GM10266 (cell line): ENCODE data around the gene KLF1.
A peak's percentile ranks its signal among the peaks of the same experiment; 100 is the strongest.
"Not testable (repeated sequence)": the region's sequence is repeated elsewhere in the genome, so short reads cannot be mapped to it uniquely, and the experiment has no call there.

Source experiments
- DNase-seq: peaks from one replicate; pipeline ENCODE4 v3.0.0; 2012; ENCODE audit errors: extremely low spot score
- TF ChIP-seq, protein P1 (sequence below): IDR thresholded peaks from 2 replicates; pipeline ENCODE4 v1.5.1; 2012; ENCODE audit warnings: mild to moderate bottlenecking, low read depth; ENCODE audit not compliant: control insufficient read depth, insufficient read depth; ENCODE audit errors: missing control alignments

The KLF1 gene

DNA sequence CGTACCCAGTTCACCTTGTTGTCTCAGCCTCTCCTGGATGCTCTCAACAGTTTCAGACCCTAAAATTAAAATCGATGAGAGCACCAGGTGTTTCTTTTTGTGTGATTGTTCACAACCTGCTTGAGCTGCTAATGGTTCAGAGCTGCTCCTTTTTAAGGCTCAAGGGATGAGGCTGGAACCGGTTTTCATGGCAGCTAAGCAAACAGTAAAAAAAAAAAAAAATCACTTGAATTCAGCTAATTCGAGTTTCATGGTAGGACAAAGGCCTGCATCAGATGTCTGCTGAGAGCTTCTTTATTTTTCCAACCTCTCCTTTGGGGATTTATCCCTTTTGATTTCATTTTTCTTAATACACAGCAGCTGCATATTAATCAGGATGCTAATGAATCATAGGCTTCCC, 25.6 kb upstream of the KLF1 start:
- TF ChIP-seq, protein P1, sequence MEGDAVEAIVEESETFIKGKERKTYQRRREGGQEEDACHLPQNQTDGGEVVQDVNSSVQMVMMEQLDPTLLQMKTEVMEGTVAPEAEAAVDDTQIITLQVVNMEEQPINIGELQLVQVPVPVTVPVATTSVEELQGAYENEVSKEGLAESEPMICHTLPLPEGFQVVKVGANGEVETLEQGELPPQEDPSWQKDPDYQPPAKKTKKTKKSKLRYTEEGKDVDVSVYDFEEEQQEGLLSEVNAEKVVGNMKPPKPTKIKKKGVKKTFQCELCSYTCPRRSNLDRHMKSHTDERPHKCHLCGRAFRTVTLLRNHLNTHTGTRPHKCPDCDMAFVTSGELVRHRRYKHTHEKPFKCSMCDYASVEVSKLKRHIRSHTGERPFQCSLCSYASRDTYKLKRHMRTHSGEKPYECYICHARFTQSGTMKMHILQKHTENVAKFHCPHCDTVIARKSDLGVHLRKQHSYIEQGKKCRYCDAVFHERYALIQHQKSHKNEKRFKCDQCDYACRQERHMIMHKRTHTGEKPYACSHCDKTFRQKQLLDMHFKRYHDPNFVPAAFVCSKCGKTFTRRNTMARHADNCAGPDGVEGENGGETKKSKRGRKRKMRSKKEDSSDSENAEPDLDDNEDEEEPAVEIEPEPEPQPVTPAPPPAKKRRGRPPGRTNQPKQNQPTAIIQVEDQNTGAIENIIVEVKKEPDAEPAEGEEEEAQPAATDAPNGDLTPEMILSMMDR = no peak

DNA sequence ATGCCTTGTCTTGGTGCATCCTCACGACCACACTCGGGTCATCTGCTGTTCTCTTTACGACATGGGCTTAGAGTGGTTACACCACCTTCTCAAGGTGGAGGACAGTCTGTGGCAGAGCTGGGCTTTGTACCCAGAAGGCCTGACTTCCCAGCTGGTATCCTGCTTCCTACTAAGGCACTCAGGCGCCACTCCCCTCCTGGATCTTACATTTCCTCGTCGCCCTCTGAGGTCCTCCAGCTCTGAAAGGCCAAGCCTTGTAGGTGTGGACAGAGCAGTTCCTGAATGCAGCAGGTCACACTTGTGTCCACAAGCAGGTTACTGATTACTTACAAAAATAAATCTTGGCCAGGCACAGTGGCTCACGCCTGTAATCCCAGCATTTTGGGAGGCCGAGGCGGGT, 20.2 kb upstream of the KLF1 start:
- no peak for DNase-seq
- TF ChIP-seq, protein P1 = no peak

More for the DNA sequence above, 25.6 kb upstream of the KLF1 start:
- DNase-seq = no peak

DNA sequence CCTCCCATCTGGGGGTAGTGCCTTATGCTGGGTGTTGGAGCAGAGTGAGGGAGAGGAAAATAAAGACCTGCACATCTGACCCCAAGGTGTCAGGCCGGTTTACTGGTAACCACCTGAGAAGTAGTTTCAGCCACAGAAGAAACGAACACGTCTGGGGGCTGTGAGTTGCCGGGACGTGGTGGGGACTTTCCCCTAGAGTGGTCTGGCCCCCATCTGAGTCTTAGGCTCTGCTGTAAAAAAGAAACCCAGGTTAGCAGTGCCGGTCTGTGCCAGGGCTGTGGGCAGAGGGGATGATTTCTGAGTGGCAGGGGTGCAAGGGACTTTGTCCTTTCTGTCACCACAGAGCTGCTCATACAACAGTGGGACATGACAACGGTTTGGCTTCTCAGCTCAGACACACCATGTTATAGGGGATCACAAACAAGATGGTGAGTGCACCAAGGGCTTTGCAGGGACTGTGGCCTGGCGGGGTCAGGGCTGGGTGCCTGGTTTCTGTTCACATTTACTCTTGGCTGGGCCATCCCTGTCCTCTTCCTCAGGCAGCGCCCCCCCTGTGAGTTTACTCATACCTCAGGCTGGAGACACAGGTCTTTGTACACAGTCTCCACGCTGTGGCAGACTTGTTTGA, 13.0 kb upstream of the KLF1 start:
- DNase-seq = peak; percentile 68
- TF ChIP-seq, protein P1 = no peak

DNA sequence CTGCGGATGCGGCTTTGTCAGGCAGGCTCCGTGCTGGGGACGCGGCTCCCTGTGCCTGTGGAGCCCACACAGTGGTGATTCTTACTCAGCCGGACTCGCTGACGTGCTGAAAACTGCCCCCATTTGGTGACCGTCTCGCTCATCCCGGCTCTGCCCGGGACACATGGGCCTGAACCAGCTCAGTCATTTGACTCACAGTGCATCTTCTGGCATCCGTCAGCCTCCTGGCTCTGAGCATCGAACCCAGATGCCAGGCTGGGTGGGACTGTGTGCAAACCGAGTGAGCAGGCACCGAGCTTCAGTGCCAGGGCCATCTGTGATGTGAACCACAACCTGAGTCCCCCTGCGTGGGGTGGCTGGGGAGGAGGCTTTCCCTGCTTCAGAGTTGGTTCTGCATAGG, 9.5 kb upstream of the KLF1 start:
- no peak for DNase-seq

DNA sequence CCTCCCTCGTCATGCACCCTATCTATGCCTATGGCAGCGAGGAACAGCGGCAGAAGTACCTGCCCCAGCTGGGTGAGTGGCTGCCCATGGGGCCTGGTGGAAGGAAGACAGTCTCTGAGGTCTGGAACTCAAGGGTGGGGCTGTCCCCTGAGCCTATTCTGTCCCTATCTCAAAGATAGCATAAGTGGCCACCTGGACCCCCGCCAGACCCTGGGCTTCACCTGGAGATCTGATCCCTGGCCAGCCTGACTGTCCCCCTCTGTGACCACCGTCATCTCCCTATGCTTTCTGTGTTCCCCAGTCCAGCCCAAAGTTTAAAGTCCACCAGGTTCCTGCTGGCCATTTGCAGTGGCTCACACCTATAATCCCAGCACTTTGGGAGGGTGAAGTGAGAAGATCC, 6.6 kb upstream of the KLF1 start:
- TF ChIP-seq, protein P1 = no peak
- DNase-seq = no peak

More for the DNA sequence above, 9.5 kb upstream of the KLF1 start:
- TF ChIP-seq, protein P1 = no peak

DNA sequence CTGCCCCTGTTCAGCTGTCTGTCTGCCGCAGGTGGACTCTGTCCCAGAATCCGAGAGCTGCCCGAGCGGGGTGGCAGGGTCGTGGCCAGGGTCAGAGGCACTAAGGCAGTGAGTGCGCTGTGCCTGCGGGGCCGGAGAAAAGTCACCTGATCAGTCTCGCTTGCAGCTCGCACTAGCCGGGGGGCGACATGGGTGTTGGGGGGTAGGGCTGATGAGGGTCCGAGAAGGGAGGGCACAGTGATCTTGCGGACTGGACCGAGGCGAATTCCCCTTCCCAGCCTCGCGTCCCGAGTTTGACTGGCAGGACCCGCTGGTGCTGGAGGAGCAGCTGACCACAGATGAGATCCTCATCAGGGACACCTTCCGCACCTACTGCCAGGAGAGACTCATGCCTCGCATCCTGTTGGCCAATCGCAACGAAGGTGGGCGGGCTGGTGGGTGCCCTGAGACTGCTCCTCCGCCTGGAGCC, 4.6 kb upstream of the KLF1 start:
- TF ChIP-seq, protein P1 = no peak
- DNase-seq = no peak

DNA sequence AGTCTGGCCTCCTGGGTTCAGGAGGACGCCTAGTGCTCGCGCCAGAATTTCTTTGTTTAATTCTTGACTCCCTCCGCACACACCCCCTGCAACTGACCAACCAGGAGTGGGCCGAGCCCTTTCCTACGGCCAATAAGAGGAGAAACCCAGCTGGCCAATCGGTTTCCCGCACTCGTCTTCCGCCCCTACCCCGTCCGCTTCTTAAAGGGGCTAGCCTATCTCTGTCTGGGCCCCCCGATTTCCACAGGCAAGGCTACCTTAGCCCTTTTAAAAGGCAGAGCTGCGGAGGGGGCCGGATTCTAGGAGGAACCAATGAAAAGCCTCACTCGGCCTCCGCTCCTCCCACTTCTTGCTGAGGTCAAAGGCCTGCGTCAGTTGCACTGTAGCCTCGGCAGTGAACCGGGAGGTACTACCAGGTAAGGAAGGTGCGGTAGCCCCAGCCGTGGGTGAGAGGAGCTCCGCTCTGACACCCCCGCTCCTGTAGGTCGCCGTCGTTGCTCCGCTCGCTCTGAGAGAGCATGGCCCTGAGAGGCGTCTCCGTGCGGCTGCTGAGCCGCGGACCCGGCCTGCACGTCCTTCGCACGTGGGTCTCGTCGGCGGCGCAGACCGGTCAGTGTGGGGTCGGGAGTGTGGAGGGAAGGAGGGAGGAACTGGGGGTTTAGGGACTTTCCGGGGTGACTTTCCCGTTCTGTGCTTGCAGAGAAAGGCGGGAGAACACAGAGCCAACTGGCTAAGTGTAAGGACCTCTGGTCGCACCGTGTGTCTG, 4.0 kb upstream of the KLF1 start, which contains the start of gene GCDH:
Gene GCDH, plus strand, starts transcription at position 374 of the 766 bp plus-strand sequence. Its CDS starts 145 bp downstream, at position 519.
- TF ChIP-seq, protein P1 = no peak
- DNase-seq = peak; percentile 96

DNA sequence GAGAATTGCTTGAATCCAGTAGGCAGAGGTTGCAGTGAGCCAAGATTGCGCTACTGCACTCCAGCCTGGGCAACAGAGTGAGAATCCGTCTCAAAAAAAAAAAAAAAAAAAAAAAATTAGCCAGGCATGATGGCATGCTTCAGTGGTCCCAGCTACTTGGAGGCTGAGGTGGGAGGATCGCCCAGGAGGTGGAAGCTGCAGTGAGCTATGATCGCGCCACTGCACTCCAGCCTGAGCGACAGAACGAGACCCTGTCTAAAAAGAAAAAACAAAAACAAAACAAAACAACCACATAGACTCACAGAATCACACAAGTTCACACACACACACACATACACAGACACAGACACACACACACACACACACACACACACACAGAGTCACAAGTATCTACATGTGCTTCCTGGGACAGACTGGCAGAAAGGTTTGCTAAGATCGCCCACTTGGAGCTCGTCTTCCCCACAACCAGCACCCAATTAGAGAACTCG, 3.3 kb upstream of the KLF1 start:
- DNase-seq = not testable (repeated sequence)
